SK-N-SH (cell line): ENCODE measurements around the gene CASK.

ENCODE experiments used
- MAX ChIP-seq: IDR thresholded peaks from 2 replicates; pipeline ENCODE4 v1.4.0; 2012; ENCODE audit warnings: low read depth
- NFIC ChIP-seq: IDR thresholded peaks from 2 replicates; pipeline ENCODE4 v1.4.0; 2012; ENCODE audit warnings: borderline replicate concordance
- RFX5 ChIP-seq: IDR thresholded peaks from 2 replicates; pipeline ENCODE4 v1.6.1; 2012; ENCODE audit warnings: mild to moderate bottlenecking, improper control_type of control experiment, low read length
- SIN3A ChIP-seq: IDR thresholded peaks from 2 replicates; pipeline ENCODE4 v1.6.1; 2012; ENCODE audit warnings: low read depth, mild to moderate bottlenecking, low read length, moderate library complexity, borderline replicate concordance
- SMC3 ChIP-seq: IDR thresholded peaks from 2 replicates; pipeline ENCODE4 v1.6.1; 2012; ENCODE audit warnings: low read depth, low read length, improper control_type of control experiment
- YY1 ChIP-seq: IDR thresholded peaks from 2 replicates; pipeline ENCODE4 v1.4.0; 2012; ENCODE audit warnings: low read depth, mild to moderate bottlenecking
- TF ChIP-seq, protein P1 (sequence below): IDR thresholded peaks from 2 replicates; pipeline ENCODE4 v1.6.1; 2012; ENCODE audit warnings: mild to moderate bottlenecking, low read depth, low read length, moderate library complexity
- TF ChIP-seq, protein P2 (sequence below): fragments of 200-600 bp; sonication (generic); IDR thresholded peaks from 2 replicates; pipeline ENCODE4 v1.6.1; 2017; ENCODE audit warnings: antibody characterized with exemption, mild to moderate bottlenecking, moderate library complexity
- TF ChIP-seq, protein P3 (sequence below): fragments of 150-350 bp; IDR thresholded peaks from 2 replicates; pipeline ENCODE4 v1.6.1; 2017; ENCODE audit warnings: antibody characterized with exemption, low read length, low read depth, borderline replicate concordance

DNA sequence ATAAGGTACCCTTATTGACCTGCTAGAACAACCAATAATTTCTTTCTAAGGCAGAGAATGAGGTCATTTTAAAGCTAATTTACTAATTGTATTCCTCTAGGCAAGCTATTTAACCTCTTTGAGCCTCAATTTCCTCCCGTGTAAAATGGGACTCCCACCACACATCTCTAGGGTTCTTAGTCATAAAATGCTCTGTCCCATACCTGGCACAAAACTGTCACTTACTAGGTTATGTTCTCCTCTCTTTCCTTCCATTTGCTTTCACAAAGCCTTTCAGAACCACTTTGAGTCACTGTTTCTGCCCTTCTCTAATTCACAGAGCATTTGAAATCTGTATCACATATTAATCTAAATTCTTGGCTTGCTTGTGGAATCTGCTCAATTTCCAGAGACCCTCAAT is 201.8 kb downstream of the CASK start:
- TF ChIP-seq YY1 (no peak), MAX (no peak), NFIC (no peak), SMC3 (no peak), RFX5 (no peak), SIN3A (no peak)
- TF ChIP-seq, protein P1, sequence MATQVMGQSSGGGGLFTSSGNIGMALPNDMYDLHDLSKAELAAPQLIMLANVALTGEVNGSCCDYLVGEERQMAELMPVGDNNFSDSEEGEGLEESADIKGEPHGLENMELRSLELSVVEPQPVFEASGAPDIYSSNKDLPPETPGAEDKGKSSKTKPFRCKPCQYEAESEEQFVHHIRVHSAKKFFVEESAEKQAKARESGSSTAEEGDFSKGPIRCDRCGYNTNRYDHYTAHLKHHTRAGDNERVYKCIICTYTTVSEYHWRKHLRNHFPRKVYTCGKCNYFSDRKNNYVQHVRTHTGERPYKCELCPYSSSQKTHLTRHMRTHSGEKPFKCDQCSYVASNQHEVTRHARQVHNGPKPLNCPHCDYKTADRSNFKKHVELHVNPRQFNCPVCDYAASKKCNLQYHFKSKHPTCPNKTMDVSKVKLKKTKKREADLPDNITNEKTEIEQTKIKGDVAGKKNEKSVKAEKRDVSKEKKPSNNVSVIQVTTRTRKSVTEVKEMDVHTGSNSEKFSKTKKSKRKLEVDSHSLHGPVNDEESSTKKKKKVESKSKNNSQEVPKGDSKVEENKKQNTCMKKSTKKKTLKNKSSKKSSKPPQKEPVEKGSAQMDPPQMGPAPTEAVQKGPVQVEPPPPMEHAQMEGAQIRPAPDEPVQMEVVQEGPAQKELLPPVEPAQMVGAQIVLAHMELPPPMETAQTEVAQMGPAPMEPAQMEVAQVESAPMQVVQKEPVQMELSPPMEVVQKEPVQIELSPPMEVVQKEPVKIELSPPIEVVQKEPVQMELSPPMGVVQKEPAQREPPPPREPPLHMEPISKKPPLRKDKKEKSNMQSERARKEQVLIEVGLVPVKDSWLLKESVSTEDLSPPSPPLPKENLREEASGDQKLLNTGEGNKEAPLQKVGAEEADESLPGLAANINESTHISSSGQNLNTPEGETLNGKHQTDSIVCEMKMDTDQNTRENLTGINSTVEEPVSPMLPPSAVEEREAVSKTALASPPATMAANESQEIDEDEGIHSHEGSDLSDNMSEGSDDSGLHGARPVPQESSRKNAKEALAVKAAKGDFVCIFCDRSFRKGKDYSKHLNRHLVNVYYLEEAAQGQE = no peak
- TF ChIP-seq, protein P2, sequence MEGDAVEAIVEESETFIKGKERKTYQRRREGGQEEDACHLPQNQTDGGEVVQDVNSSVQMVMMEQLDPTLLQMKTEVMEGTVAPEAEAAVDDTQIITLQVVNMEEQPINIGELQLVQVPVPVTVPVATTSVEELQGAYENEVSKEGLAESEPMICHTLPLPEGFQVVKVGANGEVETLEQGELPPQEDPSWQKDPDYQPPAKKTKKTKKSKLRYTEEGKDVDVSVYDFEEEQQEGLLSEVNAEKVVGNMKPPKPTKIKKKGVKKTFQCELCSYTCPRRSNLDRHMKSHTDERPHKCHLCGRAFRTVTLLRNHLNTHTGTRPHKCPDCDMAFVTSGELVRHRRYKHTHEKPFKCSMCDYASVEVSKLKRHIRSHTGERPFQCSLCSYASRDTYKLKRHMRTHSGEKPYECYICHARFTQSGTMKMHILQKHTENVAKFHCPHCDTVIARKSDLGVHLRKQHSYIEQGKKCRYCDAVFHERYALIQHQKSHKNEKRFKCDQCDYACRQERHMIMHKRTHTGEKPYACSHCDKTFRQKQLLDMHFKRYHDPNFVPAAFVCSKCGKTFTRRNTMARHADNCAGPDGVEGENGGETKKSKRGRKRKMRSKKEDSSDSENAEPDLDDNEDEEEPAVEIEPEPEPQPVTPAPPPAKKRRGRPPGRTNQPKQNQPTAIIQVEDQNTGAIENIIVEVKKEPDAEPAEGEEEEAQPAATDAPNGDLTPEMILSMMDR = no peak
- TF ChIP-seq, protein P3, sequence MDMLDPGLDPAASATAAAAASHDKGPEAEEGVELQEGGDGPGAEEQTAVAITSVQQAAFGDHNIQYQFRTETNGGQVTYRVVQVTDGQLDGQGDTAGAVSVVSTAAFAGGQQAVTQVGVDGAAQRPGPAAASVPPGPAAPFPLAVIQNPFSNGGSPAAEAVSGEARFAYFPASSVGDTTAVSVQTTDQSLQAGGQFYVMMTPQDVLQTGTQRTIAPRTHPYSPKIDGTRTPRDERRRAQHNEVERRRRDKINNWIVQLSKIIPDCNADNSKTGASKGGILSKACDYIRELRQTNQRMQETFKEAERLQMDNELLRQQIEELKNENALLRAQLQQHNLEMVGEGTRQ = no peak
